Thyroid gland (tissue), 4 donors: ENCODE data around the gene TAS2R39.
"Not testable (repeated sequence)": the region's sequence is repeated elsewhere in the genome, so short reads cannot be mapped to it uniquely, and the experiment has no call there.

ENCODE experiments used
- CTCF ChIP-seq, 6 experiments: fragments of 200-600 bp in 3 of 6; fragments of 450-650 bp in 3 of 6; sonication (generic) in 3 of 6; IDR thresholded peaks; one replicate each; pipeline ENCODE4 v1.5.1; 2016 to 2019; ENCODE audit warnings: antibody characterized with exemption in 6 of 6, mild to moderate bottlenecking in 2 of 6, inconsistent platforms in 1 of 6, moderate library complexity in 1 of 6
- POLR2A ChIP-seq, 2 donors: fragments of 450-650 bp; IDR thresholded peaks; one replicate each; pipeline ENCODE4 v1.6.1; 2017; ENCODE audit warnings: antibody characterized with exemption in 2 of 2, mild to moderate bottlenecking in 2 of 2, moderate library complexity in 1 of 2

GRCh38 chr7:143150696-143151095 is 32.5 kb upstream of the TAS2R39 start:
- not testable (repeated sequence) for TF ChIP-seq CTCF, POLR2A (IDR thresholded peaks at IDR 0.05)
